MCF 10A (cell line): ENCODE data around the gene OSM. TPM values are rescaled to one million over a fixed set of nuclear protein-coding genes. Genes with fewer than 3 reads are reported as not detected.

Source experiments
- BruUV-seq: library from RNA; stranded (reverse); fragments of 400-500 nt; replicated peaks from 2 replicates; lab custom pipeline; 2021; lab: Mats Ljungman, UMichigan
- CTCF ChIA-PET: fragments of 300-600 bp; sonication (Branson Sonifier 250); formaldehyde crosslinking; extraction: SDS; loops from one replicate; lab custom pipeline; 2021; ENCODE audit warnings: antibody characterized with exemption, inconsistent platforms; lab: Yijun Ruan, JAX
- POLR2A ChIA-PET: fragments of 300-600, 350-650 bp; sonication (Branson Sonifier 250); formaldehyde crosslinking; extraction: SDS; loops from one replicate; lab custom pipeline; 2020; ENCODE audit warnings: antibody characterized with exemption, inconsistent platforms; lab: Yijun Ruan, JAX
- DNase-seq: peaks from one replicate; pipeline ENCODE4 v3.0.0-alpha.2; 2018; ENCODE audit not compliant: unreplicated experiment
- H3K27ac Mint-ChIP-seq: one replicate; pipeline ENCODE4 v1.8.0; 2022; ENCODE audit warnings: mild to moderate bottlenecking, low read depth, mixed read lengths; ENCODE audit not compliant: unreplicated experiment
- H3K27me3 Mint-ChIP-seq: one replicate; pipeline ENCODE4 v1.8.0; 2022; ENCODE audit warnings: mixed read lengths; ENCODE audit not compliant: insufficient read depth, unreplicated experiment
- H3K36me3 Mint-ChIP-seq: one replicate; pipeline ENCODE4 v1.8.0; 2022; ENCODE audit warnings: mild to moderate bottlenecking, moderate library complexity, mixed read lengths; ENCODE audit not compliant: insufficient read depth, unreplicated experiment
- H3K4me1 Mint-ChIP-seq: one replicate; pipeline ENCODE4 v1.8.0; 2022; ENCODE audit warnings: mixed read lengths; ENCODE audit not compliant: insufficient read depth, unreplicated experiment
- H3K4me3 Mint-ChIP-seq: one replicate; pipeline ENCODE4 v1.8.0; 2022; ENCODE audit warnings: mild to moderate bottlenecking, moderate library complexity, mixed read lengths; ENCODE audit not compliant: unreplicated experiment
- H3K9me3 Mint-ChIP-seq: one replicate; pipeline ENCODE4 v1.8.0; 2022; ENCODE audit warnings: mixed read lengths; ENCODE audit not compliant: unreplicated experiment
- intact Hi-C: fragments of 100-400 bp; cut with micrococcal nuclease; formaldehyde crosslinking; loops from 2 replicates; pipeline ENCODE4 v1.14.1; 2022
- total RNA-seq: library from RNA; stranded (reverse); gene quantifications from 2 replicates; pipeline ENCODE4 v1.2.3, GENCODE V29; 2022
- TF ChIP-seq, protein P1 (sequence below): fragments of 200-600 bp; IDR thresholded peaks from one replicate; pipeline ENCODE4 v1.8.0; 2022; ENCODE audit warnings: antibody characterized with exemption, mild to moderate bottlenecking; ENCODE audit not compliant: unreplicated experiment

OSM gene
- total RNA-seq, 1 experiment from 2014 or later = not detected

DNA sequence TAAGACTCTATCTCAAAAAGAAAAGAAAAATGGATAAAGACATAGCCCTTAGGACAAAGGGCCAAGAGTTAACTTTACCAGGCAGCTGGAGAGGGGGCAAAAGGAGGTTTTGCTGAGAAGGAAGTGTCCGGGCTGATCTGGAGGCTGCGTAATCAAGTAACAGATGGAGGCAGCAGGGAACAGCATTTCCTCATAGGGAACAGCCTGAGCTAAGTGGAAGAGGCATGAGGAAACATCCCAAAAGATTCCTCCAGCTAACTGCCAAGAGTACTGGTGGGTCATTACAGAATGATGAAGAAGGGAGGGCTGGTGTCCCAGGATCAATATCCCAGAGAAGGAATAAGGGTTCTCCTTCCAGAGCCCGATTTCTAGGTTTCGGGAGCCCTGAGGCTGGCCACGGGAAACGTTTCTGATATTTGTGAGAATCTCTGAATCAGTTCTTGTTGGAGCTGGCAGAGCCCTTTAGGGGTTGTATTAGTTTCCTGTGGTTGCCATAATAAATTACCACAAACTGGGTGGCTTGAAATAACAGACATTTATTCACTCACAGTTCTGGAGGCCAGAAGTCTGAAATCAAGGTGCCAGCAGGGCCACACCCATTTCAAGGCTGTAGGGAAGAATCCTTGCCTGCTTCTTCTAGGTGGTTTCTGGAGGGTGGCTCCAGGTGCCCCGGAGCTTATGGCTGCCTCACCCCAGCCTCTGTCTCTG, 41.3 kb downstream of the OSM start:
- H3K4me3 Mint-ChIP-seq = no peak overlapping the region
- H3K4me1 Mint-ChIP-seq = peaks cover 20% of the 10 kb centered on the region
- TF ChIP-seq, protein P1, sequence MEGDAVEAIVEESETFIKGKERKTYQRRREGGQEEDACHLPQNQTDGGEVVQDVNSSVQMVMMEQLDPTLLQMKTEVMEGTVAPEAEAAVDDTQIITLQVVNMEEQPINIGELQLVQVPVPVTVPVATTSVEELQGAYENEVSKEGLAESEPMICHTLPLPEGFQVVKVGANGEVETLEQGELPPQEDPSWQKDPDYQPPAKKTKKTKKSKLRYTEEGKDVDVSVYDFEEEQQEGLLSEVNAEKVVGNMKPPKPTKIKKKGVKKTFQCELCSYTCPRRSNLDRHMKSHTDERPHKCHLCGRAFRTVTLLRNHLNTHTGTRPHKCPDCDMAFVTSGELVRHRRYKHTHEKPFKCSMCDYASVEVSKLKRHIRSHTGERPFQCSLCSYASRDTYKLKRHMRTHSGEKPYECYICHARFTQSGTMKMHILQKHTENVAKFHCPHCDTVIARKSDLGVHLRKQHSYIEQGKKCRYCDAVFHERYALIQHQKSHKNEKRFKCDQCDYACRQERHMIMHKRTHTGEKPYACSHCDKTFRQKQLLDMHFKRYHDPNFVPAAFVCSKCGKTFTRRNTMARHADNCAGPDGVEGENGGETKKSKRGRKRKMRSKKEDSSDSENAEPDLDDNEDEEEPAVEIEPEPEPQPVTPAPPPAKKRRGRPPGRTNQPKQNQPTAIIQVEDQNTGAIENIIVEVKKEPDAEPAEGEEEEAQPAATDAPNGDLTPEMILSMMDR = no peak
- CTCF ChIA-PET = interaction anchor here (0.9 kb wide), 1 partner anchor 31 kb away, joined by 5 read pairs; no protein-coding TSS in a partner anchor
- H3K27me3 Mint-ChIP-seq = no peaks in the 10 kb centered on the region
- DNase-seq = no peak
- H3K27ac Mint-ChIP-seq = no peak overlapping the region
- BruUV-seq = no TSS peak
- intact Hi-C loops = no loop called here
- H3K9me3 Mint-ChIP-seq = peaks cover 6% of the 10 kb centered on the region
- POLR2A ChIA-PET = interaction anchor here (1.2 to 1.8 kb wide), 2 partner anchors 13 to 20 kb away, joined by 4 to 7 read pairs; no protein-coding TSS in a partner anchor
- H3K36me3 Mint-ChIP-seq = no peaks in the 10 kb centered on the region

DNA sequence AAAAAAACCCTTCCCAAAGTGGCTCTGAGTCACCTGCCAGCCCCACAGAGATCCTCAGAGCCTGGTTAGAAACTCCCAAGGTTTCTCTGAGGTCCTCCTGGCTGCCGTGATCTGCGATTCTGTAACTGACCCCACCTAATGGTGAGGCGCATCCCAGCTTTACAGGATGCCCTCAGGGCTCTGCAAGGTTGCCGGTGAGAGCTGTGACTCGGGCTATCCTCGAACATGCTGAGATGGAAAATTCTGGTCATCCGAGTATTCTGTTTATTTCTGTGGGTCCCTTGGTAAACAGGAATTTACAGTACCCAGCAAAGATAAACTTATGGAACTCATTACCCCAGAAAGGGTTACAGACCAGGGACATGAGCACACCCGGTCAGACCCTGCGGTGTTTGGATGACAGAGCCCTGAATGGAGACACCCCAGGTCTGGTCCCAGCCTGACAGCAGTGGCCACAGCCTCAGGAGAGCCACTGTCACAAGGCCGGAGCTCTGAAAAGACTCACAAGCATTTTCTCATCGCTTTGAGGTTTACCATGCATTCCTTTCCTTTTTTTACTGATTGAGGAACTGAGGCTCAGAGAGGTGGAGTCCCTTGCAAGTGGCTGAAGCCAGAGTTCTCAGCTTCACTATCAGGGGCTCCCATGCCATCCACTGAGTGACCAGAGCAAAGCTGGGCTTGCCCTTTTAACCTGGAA, 42.3 kb downstream of the OSM start:
- ChIA-PET POLR2A (interaction anchor here (0.6 to 1.8 kb wide), 2 partner anchors 12 to 20 kb away, joined by 3 to 7 read pairs; no protein-coding TSS in a partner anchor), CTCF (no interaction called here)
- no TSS peak for BruUV-seq
- peaks cover 25% of the 10 kb centered on the region for H3K4me1 Mint-ChIP-seq
- no peak overlapping the region for H3K27ac Mint-ChIP-seq
- DNase-seq = no peak
- no peak overlapping the region for H3K4me3 Mint-ChIP-seq
- TF ChIP-seq, protein P1 = no peak
- intact Hi-C loops = no loop called here
- H3K27me3 Mint-ChIP-seq = no peaks in the 10 kb centered on the region
- peaks cover 6% of the 10 kb centered on the region for H3K9me3 Mint-ChIP-seq
- H3K36me3 Mint-ChIP-seq = no peaks in the 10 kb centered on the region

DNA sequence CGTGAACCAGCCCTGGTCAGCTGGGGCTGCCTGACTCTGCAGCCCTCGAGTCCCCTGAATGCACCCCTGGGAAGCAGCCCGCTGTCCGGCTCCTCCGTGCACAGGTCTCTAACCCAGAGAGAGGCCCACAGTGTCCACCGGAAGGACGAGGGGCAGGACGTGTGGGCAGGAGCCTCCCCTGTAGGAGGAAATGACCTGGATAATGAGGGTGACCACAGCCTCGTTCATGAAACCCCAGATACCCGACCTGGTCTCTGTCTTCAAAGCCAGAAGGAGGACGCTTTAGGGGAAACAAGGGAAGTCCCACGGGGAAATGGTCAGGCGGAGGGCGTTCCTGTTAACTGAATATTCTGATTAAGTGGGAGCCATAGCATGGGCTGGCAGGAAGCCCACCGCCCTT, 43.3 kb downstream of the OSM start:
- intact Hi-C loops = no loop called here
- no TSS peak for BruUV-seq
- TF ChIP-seq, protein P1 = no peak
- ChIA-PET CTCF (no interaction called here), POLR2A (interaction anchor here (0.6 kb wide), 1 partner anchor 19 kb away, joined by 3 read pairs; no protein-coding TSS in a partner anchor)
- H3K27ac Mint-ChIP-seq = no peak overlapping the region
- H3K36me3 Mint-ChIP-seq = peaks cover 4% of the 10 kb centered on the region
- no peak for DNase-seq
- no peak overlapping the region for H3K4me3 Mint-ChIP-seq
- H3K9me3 Mint-ChIP-seq = peaks cover 6% of the 10 kb centered on the region
- peaks cover 18% of the 10 kb centered on the region for H3K4me1 Mint-ChIP-seq
- no peaks in the 10 kb centered on the region for H3K27me3 Mint-ChIP-seq

DNA sequence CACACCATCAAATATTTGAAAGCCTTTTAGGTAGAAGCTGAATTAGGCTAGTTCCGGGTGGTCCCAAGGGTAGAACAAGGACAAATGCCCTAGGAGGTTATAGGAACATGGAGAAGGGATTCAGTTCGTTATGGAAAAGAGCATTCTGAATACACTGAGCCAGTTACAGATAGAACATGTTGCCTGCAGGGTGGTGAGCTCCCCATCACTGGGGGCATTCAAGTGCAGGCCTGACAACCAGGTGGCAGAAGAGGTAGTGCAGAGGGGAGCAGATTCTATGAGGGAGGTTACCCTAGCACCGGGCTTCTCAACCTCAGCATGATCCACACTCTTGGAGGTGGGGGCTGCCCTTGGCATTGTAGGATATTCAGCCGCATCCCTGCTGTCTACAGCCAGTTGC, 44.3 kb downstream of the OSM start:
- POLR2A ChIA-PET = no interaction called here
- TF ChIP-seq, protein P1 = no peak
- H3K4me1 Mint-ChIP-seq = peaks cover 13% of the 10 kb centered on the region

More for the DNA sequence above, 44.3 kb downstream of the OSM start:
- no peaks in the 10 kb centered on the region for H3K27me3 Mint-ChIP-seq
- no peak overlapping the region for H3K27ac Mint-ChIP-seq
- H3K9me3 Mint-ChIP-seq = peaks cover 6% of the 10 kb centered on the region
- DNase-seq = no peak
- BruUV-seq = no TSS peak
- CTCF ChIA-PET = no interaction called here
- H3K36me3 Mint-ChIP-seq = peaks cover 6% of the 10 kb centered on the region
- H3K4me3 Mint-ChIP-seq = no peak overlapping the region
- intact Hi-C loops = no loop called here
